ENCODE measurements around the gene GRK4.
"Not testable (repeated sequence)": the region's sequence is repeated elsewhere in the genome, so short reads cannot be mapped to it uniquely, and the experiment has no call there.

GRCh38 chr4:2918300-2918699 lies 45.1 kb upstream of the GRK4 start:
- TF ChIP-seq ZBTB11 (tag by site-specific recombination; conservative IDR thresholded peaks at IDR 0.05; ENCODE audit: low read depth); ZNF658 (tag by site-specific recombination; IDR thresholded peaks at IDR 0.05); ZNF114 (tag by site-specific recombination; IDR thresholded peaks at IDR 0.05): not testable (repeated sequence)

All from HEK293 (cell line).